IMR-90 (cell line): Measurements from ENCODE around the gene NEUROG1. TPM values are rescaled to one million over a fixed set of nuclear protein-coding genes. Genes with fewer than 3 reads are reported as not detected.

Source experiments
- ATAC-seq: fragments of 200-7000 bp; cut with Tn5 transposase; 2 replicates; pipeline ENCODE4 v1.9.1; 2020; ENCODE audit warnings: low read depth, mild to moderate bottlenecking, moderate library complexity
- BruUV-seq: library from RNA; stranded (reverse); fragments of 400-500 nt; replicated peaks from 2 replicates; lab custom pipeline; 2021; lab: Mats Ljungman, UMichigan
- CTCF ChIA-PET: fragments of 300-600 bp; formaldehyde crosslinking; extraction: SDS; loops from one replicate; lab custom pipeline; 2021; ENCODE audit warnings: antibody characterized with exemption; lab: Yijun Ruan, JAX
- POLR2A ChIA-PET: fragments of 300-600 bp; sonication (Branson Sonifier 250); formaldehyde crosslinking; loops from one replicate; lab custom pipeline; 2022; ENCODE audit warnings: antibody characterized with exemption; ENCODE audit not compliant: unreplicated experiment; lab: Charles Lee
- DNase-seq: peaks from one replicate; pipeline ENCODE4 v3.0.0; 2013
- H2AFZ ChIP-seq: replicated peaks from 2 replicates; pipeline ENCODE3; 2013; ENCODE audit warnings: low read length, mild to moderate bottlenecking; ENCODE audit not compliant: poor library complexity
- H2AK5ac ChIP-seq: 2 replicates; pipeline ENCODE4 v1.6.1; 2013; ENCODE audit warnings: low read depth, low read length, inconsistent platforms
- H2AK9ac ChIP-seq: replicated peaks from 2 replicates; pipeline ENCODE3; 2013; ENCODE audit warnings: mild to moderate bottlenecking, low read depth, low read length, moderate library complexity; ENCODE audit not compliant: poor library complexity
- H2BK120ac ChIP-seq: 2 replicates; pipeline ENCODE4 v1.6.1; 2013; ENCODE audit warnings: low read depth, low read length, inconsistent platforms
- H2BK15ac ChIP-seq: 3 replicates; pipeline ENCODE4 v1.6.1; 2013; ENCODE audit warnings: low read depth, low read length, inconsistent platforms
- H2BK20ac ChIP-seq: 2 replicates; pipeline ENCODE4 v1.6.1; 2013; ENCODE audit warnings: low read depth, mild to moderate bottlenecking, inconsistent platforms, low read length, moderate library complexity
- H2BK5ac ChIP-seq: 2 replicates; pipeline ENCODE4 v1.6.1; 2013; ENCODE audit warnings: mild to moderate bottlenecking, low read depth, low read length, inconsistent platforms; ENCODE audit not compliant: poor library complexity, severe bottlenecking
- H3K14ac ChIP-seq: replicated peaks from 2 replicates; pipeline ENCODE4 v1.6.1; 2013; ENCODE audit warnings: low read depth, low read length, inconsistent platforms
- H3K18ac ChIP-seq: 2 replicates; pipeline ENCODE4 v1.6.1; 2013; ENCODE audit warnings: low read depth, low read length, control low read depth
- H3K23ac ChIP-seq: 2 replicates; pipeline ENCODE4 v1.6.1; 2013; ENCODE audit warnings: low read depth, low read length, inconsistent platforms
- H3K27ac ChIP-seq: 2 replicates; pipeline ENCODE4 v1.5.1; 2013; ENCODE audit warnings: mild to moderate bottlenecking, control low read depth, low read length; ENCODE audit not compliant: insufficient read depth
- H3K27me3 ChIP-seq: 2 replicates; pipeline ENCODE4 v1.6.1; 2013; ENCODE audit warnings: low read length; ENCODE audit not compliant: control insufficient read depth, insufficient read depth
- H3K36me3 ChIP-seq: 2 replicates; pipeline ENCODE4 v1.6.1; 2013; ENCODE audit warnings: low read length, mixed read lengths; ENCODE audit not compliant: control insufficient read depth, insufficient read depth
- H3K4ac ChIP-seq: 2 replicates; pipeline ENCODE4 v1.6.1; 2013; ENCODE audit warnings: low read depth, low read length, inconsistent platforms
- H3K4me1 ChIP-seq: 2 replicates; pipeline ENCODE4 v1.6.1; 2013; ENCODE audit warnings: low read length, mixed read lengths; ENCODE audit not compliant: control insufficient read depth, insufficient read depth
- H3K4me2 ChIP-seq: 2 replicates; pipeline ENCODE4 v1.6.1; 2013; ENCODE audit warnings: low read depth, mild to moderate bottlenecking, control low read depth, low read length, moderate library complexity
- H3K4me3 ChIP-seq: 2 replicates; pipeline ENCODE4 v1.5.1; 2013; ENCODE audit warnings: low read depth, mild to moderate bottlenecking, control low read depth, low read length, moderate library complexity; ENCODE audit not compliant: insufficient read depth
- H3K56ac ChIP-seq: 2 replicates; pipeline ENCODE4 v1.6.1; 2013; ENCODE audit warnings: low read length, inconsistent platforms; ENCODE audit not compliant: insufficient read depth; ENCODE audit errors: extremely low read depth
- H3K79me1 ChIP-seq, 2 experiments: 2 replicates each; pipeline ENCODE4 v1.6.1; 2013; ENCODE audit warnings: low read length in 2 of 2, inconsistent platforms in 1 of 2, low read depth in 1 of 2
- H3K9ac ChIP-seq: 2 replicates; pipeline ENCODE4 v1.6.1; 2013; ENCODE audit warnings: low read depth, low read length, control low read depth
- H3K9me1 ChIP-seq: 2 replicates; pipeline ENCODE4 v1.6.1; 2013; ENCODE audit warnings: low read length, inconsistent platforms; ENCODE audit not compliant: insufficient read depth
- H3K9me3 ChIP-seq: 2 replicates; pipeline ENCODE4 v1.6.1; 2013; ENCODE audit warnings: low read length; ENCODE audit not compliant: control insufficient read depth, insufficient read depth
- H4K20me1 ChIP-seq: 2 replicates; pipeline ENCODE4 v1.6.1; 2013; ENCODE audit warnings: low read length, inconsistent platforms; ENCODE audit not compliant: insufficient read depth
- H4K5ac ChIP-seq: 2 replicates; pipeline ENCODE4 v1.6.1; 2013; ENCODE audit warnings: mild to moderate bottlenecking, low read depth, low read length, control low read depth
- H4K8ac ChIP-seq, 2 experiments: 2 replicates each; pipeline ENCODE4 v1.6.1; 2013; ENCODE audit warnings: low read depth in 2 of 2, low read length in 2 of 2, control low read depth in 1 of 2, inconsistent platforms in 1 of 2
- H4K91ac ChIP-seq: 2 replicates; pipeline ENCODE4 v1.6.1; 2013; ENCODE audit warnings: low read depth, low read length, inconsistent platforms; ENCODE audit not compliant: insufficient read depth
- BHLHE40 ChIP-seq: fragments of 150-350 bp; IDR thresholded peaks from 2 replicates; pipeline ENCODE4 v1.6.1; 2016; ENCODE audit warnings: mild to moderate bottlenecking, low read depth, low read length
- CEBPB ChIP-seq: IDR thresholded peaks from 2 replicates; pipeline ENCODE4 v1.6.1; 2012; ENCODE audit warnings: low read depth, low read length, improper control_type of control experiment
- CHD1 ChIP-seq: IDR thresholded peaks from 2 replicates; pipeline ENCODE4 v1.6.1; 2012; ENCODE audit warnings: low read depth, low read length, improper control_type of control experiment
- FOS ChIP-seq: fragments of 150-350 bp; IDR thresholded peaks from 2 replicates; pipeline ENCODE4 v1.6.1; 2016; ENCODE audit warnings: low read depth, low read length
- MAFK ChIP-seq: IDR thresholded peaks from 2 replicates; pipeline ENCODE4 v1.6.1; 2012; ENCODE audit warnings: low read depth, low read length, improper control_type of control experiment
- MAZ ChIP-seq: IDR thresholded peaks from 2 replicates; pipeline ENCODE4 v1.6.1; 2012; ENCODE audit warnings: low read depth, mild to moderate bottlenecking, low read length, improper control_type of control experiment, moderate library complexity, borderline replicate concordance
- MXI1 ChIP-seq: IDR thresholded peaks from 2 replicates; pipeline ENCODE4 v1.6.1; 2012; ENCODE audit warnings: low read depth, mild to moderate bottlenecking, low read length, moderate library complexity, borderline replicate concordance
- NFE2L2 ChIP-seq: fragments of 150-350 bp; IDR thresholded peaks from 2 replicates; pipeline ENCODE4 v1.6.1; 2016; ENCODE audit warnings: low read depth, mild to moderate bottlenecking, low read length
- POLR2A ChIP-seq: IDR thresholded peaks from 2 replicates; pipeline ENCODE4 v1.6.1; 2012; ENCODE audit warnings: mild to moderate bottlenecking, low read depth, low read length
- RAD21 ChIP-seq: IDR thresholded peaks from 2 replicates; pipeline ENCODE4 v1.6.1; 2012; ENCODE audit warnings: low read length, improper control_type of control experiment
- RCOR1 ChIP-seq: IDR thresholded peaks from 2 replicates; pipeline ENCODE4 v1.6.1; 2012; ENCODE audit warnings: mild to moderate bottlenecking, low read length, improper control_type of control experiment; ENCODE audit not compliant: insufficient replicate concordance
- RFX5 ChIP-seq: IDR thresholded peaks from 2 replicates; pipeline ENCODE4 v1.8.0; 2012; ENCODE audit warnings: low read depth, mild to moderate bottlenecking, low read length, moderate library complexity
- SMC3 ChIP-seq: fragments of 150-350 bp; IDR thresholded peaks from 2 replicates; pipeline ENCODE4 v1.6.1; 2016; ENCODE audit warnings: low read depth, mild to moderate bottlenecking, antibody characterized with exemption, low read length, moderate library complexity
- WGBS, 2 experiments: methylation state at CpG; one replicate each; pipeline versions ENCODE4 v1.1.5 to v1.1.7; 2013; ENCODE audit warnings: missing lambda C conversion rate in 2 of 2; ENCODE audit not compliant: insufficient read length in 1 of 2; ENCODE audit errors: extremely low coverage in 2 of 2; 5-methylcytosine and 5-hydroxymethylcytosine counted together
- dilution Hi-C: fragments of 300-500 bp; cut with HindIII; formaldehyde crosslinking; loops from one replicate; pipeline ENCODE4 v1.14.3; 2018; ENCODE audit warnings: low sequenced_read_pairs; ENCODE audit not compliant: unreplicated experiment
- in situ Hi-C: fragments of 300-500 bp; cut with MboI; formaldehyde crosslinking; loops from 3 replicates; pipeline ENCODE4 v1.14.3; 2019; ENCODE audit warnings: low sequenced_read_pairs, inconsistent platforms, mixed read lengths
- intact Hi-C: fragments of 100-400 bp; cut with micrococcal nuclease; formaldehyde crosslinking; loops from 2 replicates; pipeline ENCODE4 v1.10.0; 2022
- polyA plus RNA-seq, 3 experiments: library from polyadenylated mRNA; depleted of rRNA; stranded (reverse); fragments of >200 nt; gene quantifications; 2 replicates each; pipeline ENCODE4 v1.2.3, GENCODE V29; 2012; ENCODE audit warnings: low replicate concordance in 1 of 3
- total RNA-seq: library from RNA; depleted of rRNA; stranded (reverse); fragments of >200 nt; gene quantifications from 2 replicates; pipeline ENCODE4 v1.2.3, GENCODE V29; 2012
- TF ChIP-seq, protein P1 (sequence below): fragments of 150-350 bp; IDR thresholded peaks from 2 replicates; pipeline ENCODE4 v1.6.1; 2017; ENCODE audit warnings: mild to moderate bottlenecking, antibody characterized with exemption, low read length, low read depth
- TF ChIP-seq, protein P2 (sequence below): conservative IDR thresholded peaks from 2 replicates; pipeline ENCODE4 v1.5.1; 2012; ENCODE audit warnings: mild to moderate bottlenecking, low read depth, low read length, improper control_type of control experiment
- TF ChIP-seq, protein P3 (sequence below): fragments of 150-350 bp; IDR thresholded peaks from 2 replicates; pipeline ENCODE4 v1.6.1; 2016; ENCODE audit warnings: low read depth, mild to moderate bottlenecking, low read length, moderate library complexity, borderline replicate concordance

Gene NEUROG1
- total and polyA plus RNA-seq, 2 of the 4 experiments (the other 2 are of a cell fraction), result not detected

DNA sequence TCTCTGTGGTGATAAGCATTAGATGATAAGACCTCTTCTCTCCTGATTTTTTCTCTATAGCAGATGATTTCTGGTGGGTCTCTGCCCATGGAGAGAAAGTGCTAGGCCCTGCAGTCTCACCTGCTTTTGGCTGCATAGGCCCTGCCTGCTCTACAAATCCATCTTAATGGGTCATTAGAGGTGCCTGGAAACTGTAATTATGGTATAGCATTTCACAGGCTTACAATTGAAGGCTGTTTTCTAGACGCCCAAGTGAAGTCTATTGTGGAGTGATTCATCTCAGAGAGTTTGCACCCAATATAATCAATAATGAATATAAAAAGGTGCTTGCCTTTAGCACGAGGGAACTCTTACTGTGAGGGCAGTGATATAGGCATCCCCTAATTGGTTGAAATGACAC, 33.8 kb downstream of the NEUROG1 start:
- Histone ChIP-seq H3K27me3 (peaks cover 54% of the 10 kb centered on the region), H3K9me1 (no peaks in the 10 kb centered on the region), H2BK20ac (no peak overlapping the region), H3K36me3 (no peaks in the 10 kb centered on the region), H2BK5ac (no peak overlapping the region), H3K4ac (no peak overlapping the region), H4K8ac (no peak overlapping the region), H3K4me2 (no peak overlapping the region), H2BK15ac (no peak overlapping the region), H2AK5ac (no peak overlapping the region), H3K27ac (no peak overlapping the region), H3K4me3 (no peak overlapping the region), H3K23ac (no peak overlapping the region), H3K79me1 (no peaks in the 10 kb centered on the region), H2AFZ (no peak overlapping the region), H4K20me1 (no peaks in the 10 kb centered on the region), H3K9ac (no peak overlapping the region), H3K56ac (no peak overlapping the region), H4K91ac (no peak overlapping the region), H4K5ac (no peak overlapping the region), H3K9me3 (no peaks in the 10 kb centered on the region), H3K4me1 (no peaks in the 10 kb centered on the region), H2AK9ac (no peak overlapping the region), H3K18ac (no peak overlapping the region), H2BK120ac (no peak overlapping the region), H3K14ac (no peak overlapping the region)
- BruUV-seq, result no TSS peak
- ATAC-seq (no peak), DNase-seq (no peak)
- in situ Hi-C loops (no loop called here), dilution Hi-C loops (no loop called here), intact Hi-C loops (no loop called here)
- TF ChIP-seq CHD1 (no peak), RAD21 (no peak), RCOR1 (no peak), NFE2L2 (no peak), SMC3 (no peak), MXI1 (no peak), POLR2A (no peak), MAFK (no peak), CEBPB (no peak), RFX5 (no peak), MAZ (no peak), FOS (no peak), BHLHE40 (no peak)
- TF ChIP-seq, protein P1, sequence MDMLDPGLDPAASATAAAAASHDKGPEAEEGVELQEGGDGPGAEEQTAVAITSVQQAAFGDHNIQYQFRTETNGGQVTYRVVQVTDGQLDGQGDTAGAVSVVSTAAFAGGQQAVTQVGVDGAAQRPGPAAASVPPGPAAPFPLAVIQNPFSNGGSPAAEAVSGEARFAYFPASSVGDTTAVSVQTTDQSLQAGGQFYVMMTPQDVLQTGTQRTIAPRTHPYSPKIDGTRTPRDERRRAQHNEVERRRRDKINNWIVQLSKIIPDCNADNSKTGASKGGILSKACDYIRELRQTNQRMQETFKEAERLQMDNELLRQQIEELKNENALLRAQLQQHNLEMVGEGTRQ, result no peak
- TF ChIP-seq, protein P2, sequence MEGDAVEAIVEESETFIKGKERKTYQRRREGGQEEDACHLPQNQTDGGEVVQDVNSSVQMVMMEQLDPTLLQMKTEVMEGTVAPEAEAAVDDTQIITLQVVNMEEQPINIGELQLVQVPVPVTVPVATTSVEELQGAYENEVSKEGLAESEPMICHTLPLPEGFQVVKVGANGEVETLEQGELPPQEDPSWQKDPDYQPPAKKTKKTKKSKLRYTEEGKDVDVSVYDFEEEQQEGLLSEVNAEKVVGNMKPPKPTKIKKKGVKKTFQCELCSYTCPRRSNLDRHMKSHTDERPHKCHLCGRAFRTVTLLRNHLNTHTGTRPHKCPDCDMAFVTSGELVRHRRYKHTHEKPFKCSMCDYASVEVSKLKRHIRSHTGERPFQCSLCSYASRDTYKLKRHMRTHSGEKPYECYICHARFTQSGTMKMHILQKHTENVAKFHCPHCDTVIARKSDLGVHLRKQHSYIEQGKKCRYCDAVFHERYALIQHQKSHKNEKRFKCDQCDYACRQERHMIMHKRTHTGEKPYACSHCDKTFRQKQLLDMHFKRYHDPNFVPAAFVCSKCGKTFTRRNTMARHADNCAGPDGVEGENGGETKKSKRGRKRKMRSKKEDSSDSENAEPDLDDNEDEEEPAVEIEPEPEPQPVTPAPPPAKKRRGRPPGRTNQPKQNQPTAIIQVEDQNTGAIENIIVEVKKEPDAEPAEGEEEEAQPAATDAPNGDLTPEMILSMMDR, result no peak
- TF ChIP-seq, protein P3, sequence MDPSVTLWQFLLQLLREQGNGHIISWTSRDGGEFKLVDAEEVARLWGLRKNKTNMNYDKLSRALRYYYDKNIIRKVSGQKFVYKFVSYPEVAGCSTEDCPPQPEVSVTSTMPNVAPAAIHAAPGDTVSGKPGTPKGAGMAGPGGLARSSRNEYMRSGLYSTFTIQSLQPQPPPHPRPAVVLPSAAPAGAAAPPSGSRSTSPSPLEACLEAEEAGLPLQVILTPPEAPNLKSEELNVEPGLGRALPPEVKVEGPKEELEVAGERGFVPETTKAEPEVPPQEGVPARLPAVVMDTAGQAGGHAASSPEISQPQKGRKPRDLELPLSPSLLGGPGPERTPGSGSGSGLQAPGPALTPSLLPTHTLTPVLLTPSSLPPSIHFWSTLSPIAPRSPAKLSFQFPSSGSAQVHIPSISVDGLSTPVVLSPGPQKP, result no peak
- ChIA-PET CTCF (interaction anchor here (0.7 kb wide), 1 partner anchor 14 kb away, joined by 4 read pairs; no protein-coding TSS in a partner anchor), POLR2A (no interaction called here)
- WGBS, 2 experiments, result no CpG with 5 or more reads among the region's 2 CpGs
